HG03097 (cell line): ENCODE results near the gene CNTNAP1.

Source experiments
- ATAC-seq: cut with Tn5 transposase; IDR thresholded peaks from one replicate; pipeline ENCODE4 v1.9.1; 2021; ENCODE audit not compliant: unreplicated experiment, low FRiP score

CNTNAP1 gene

GRCh38 chr17:42683407-42684034 lies 1.2 kb downstream of the CNTNAP1 start:
- no peak for ATAC-seq

GRCh38 chr17:42684929-42685556 lies 2.7 kb downstream of the CNTNAP1 start:
- no peak for ATAC-seq

GRCh38 chr17:42685831-42686230 lies 3.5 kb downstream of the CNTNAP1 start:
- ATAC-seq: no peak

GRCh38 chr17:42686520-42687128 lies 4.3 kb downstream of the CNTNAP1 start:
- ATAC-seq: no peak

- ATAC-seq: no peak
Observed at GRCh38 chr17:42687707-42688320, 5.5 kb downstream of the CNTNAP1 start.

- no peak for ATAC-seq
Observed at GRCh38 chr17:42690596-42690995, 8.3 kb downstream of the CNTNAP1 start.

- ATAC-seq: no peak
Observed at GRCh38 chr17:42691021-42691545, 8.8 kb downstream of the CNTNAP1 start.

GRCh38 chr17:42692489-42692888 lies 10.2 kb downstream of the CNTNAP1 start:
- no peak for ATAC-seq

GRCh38 chr17:42694524-42694923 lies 12.2 kb downstream of the CNTNAP1 start:
- no peak for ATAC-seq

GRCh38 chr17:42695500-42695899 lies 13.2 kb downstream of the CNTNAP1 start:
- ATAC-seq: no peak

GRCh38 chr17:42697108-42697811 lies 14.9 kb downstream of the CNTNAP1 start:
- no peak for ATAC-seq

GRCh38 chr17:42698736-42699414 lies 16.5 kb downstream of the CNTNAP1 start:
- ATAC-seq: no peak

- no peak for ATAC-seq
Observed at GRCh38 chr17:42699415-42699740, 17.0 kb downstream of the CNTNAP1 start.

GRCh38 chr17:42700586-42701289 lies 18.4 kb downstream of the CNTNAP1 start:
- no peak for ATAC-seq

- ATAC-seq: no peak
Observed at GRCh38 chr17:42702446-42702845, 20.1 kb downstream of the CNTNAP1 start.

GRCh38 chr17:42704490-42704836 lies 22.1 kb downstream of the CNTNAP1 start:
- no peak for ATAC-seq

GRCh38 chr17:42704837-42705494 lies 22.6 kb downstream of the CNTNAP1 start:
- no peak for ATAC-seq

- no peak for ATAC-seq
Observed at GRCh38 chr17:42706732-42707131, 24.4 kb downstream of the CNTNAP1 start.

- no peak for ATAC-seq
Observed at GRCh38 chr17:42708588-42708987, 26.3 kb downstream of the CNTNAP1 start.
